HCT116 (cell line): ENCODE measurements around the gene OSBP2. TPM values are rescaled to one million over a fixed set of nuclear protein-coding genes. Genes with fewer than 3 reads are reported as not detected.

Experiments used
- ATAC-seq: fragments of 200-7000 bp; cut with Tn5 transposase; 2 replicates; pipeline ENCODE4 v1.9.1; 2020; ENCODE audit warnings: mild to moderate bottlenecking, moderate library complexity
- BruUV-seq: library from RNA; stranded (reverse); fragments of 400-500 nt; replicated peaks from 2 replicates; lab custom pipeline; 2021; lab: Mats Ljungman, UMichigan
- CTCF ChIA-PET: fragments of 300-600 bp; sonication (Branson Sonifier 250); formaldehyde crosslinking; loops from one replicate; lab custom pipeline; 2021; ENCODE audit warnings: antibody characterized with exemption; lab: Charles Lee
- POLR2A ChIA-PET: fragments of 300-600, 350-600 bp; sonication (Branson Sonifier 250); formaldehyde crosslinking; loops from one replicate; lab custom pipeline; 2021; ENCODE audit warnings: antibody characterized with exemption; lab: Charles Lee
- RAD21 ChIA-PET, 2 experiments: fragments of 300-600 bp; sonication (Branson Sonifier 250); formaldehyde crosslinking; loops; one replicate each; lab custom pipeline; 2023; ENCODE audit warnings: low total read pairs in 2 of 2; ENCODE audit not compliant: uncharacterized antibody in 2 of 2, unreplicated experiment in 2 of 2, low non-redundant PET in 1 of 2; lab: Charles Lee
- DNase-seq: peaks from one replicate; pipeline ENCODE4 v3.0.0-alpha.2; 2010; ENCODE audit warnings: low read depth, low spot score
- H2AFZ ChIP-seq: fragments of 200-600 bp; shearing (Covaris generic), sonication (generic); 2 replicates; pipeline ENCODE4 v1.6.1; 2017; ENCODE audit warnings: low read depth, mixed run types, mixed read lengths, antibody characterized with exemption, low read length; ENCODE audit not compliant: poor library complexity, severe bottlenecking
- H3K27ac ChIP-seq: 2 replicates; pipeline ENCODE4 v1.5.1; 2012; ENCODE audit warnings: low read depth, low read length
- H3K27me3 ChIP-seq: fragments of 200-600 bp; sonication (generic); 2 replicates; pipeline ENCODE4 v1.6.1; 2016; ENCODE audit warnings: mixed run types, low read length, mixed read lengths; ENCODE audit not compliant: insufficient read depth
- H3K36me3 ChIP-seq, 2 experiments: fragments of 200-500 bp in 1 of 2; fragments of 200-600 bp in 1 of 2; sonication (Bioruptor generic) in 1 of 2; sonication (generic) in 1 of 2; 2 replicates each; pipeline versions ENCODE4 v1.5.1 to v1.6.1; 2014 to 2016; ENCODE audit warnings: low read length in 2 of 2, inconsistent platforms in 1 of 2, mixed read lengths in 1 of 2, mixed run types in 1 of 2; ENCODE audit not compliant: insufficient read depth in 2 of 2, control insufficient read depth in 1 of 2
- H3K4me1 ChIP-seq, 2 experiments: fragments of 200-600 bp in 1 of 2; sonication (generic) in 1 of 2; 2 replicates each; pipeline versions ENCODE4 v1.5.1 to v1.6.1; 2012 to 2017; ENCODE audit warnings: low read length in 2 of 2, inconsistent platforms in 1 of 2, mild to moderate bottlenecking in 1 of 2, mixed read lengths in 1 of 2, mixed run types in 1 of 2, moderate library complexity in 1 of 2; ENCODE audit not compliant: insufficient read depth in 2 of 2, control insufficient read depth in 1 of 2
- H3K4me2 ChIP-seq: fragments of 200-600 bp; sonication (generic); 2 replicates; pipeline ENCODE4 v1.6.1; 2017; ENCODE audit warnings: mixed run types, low read length, mixed read lengths
- H3K4me3 ChIP-seq, 2 experiments: fragments of 200-600 bp in 1 of 2; sonication (generic) in 1 of 2; replicated peaks in 1 of 2; 2 replicates each; pipeline ENCODE4 v1.5.1; 2011 to 2016; ENCODE audit warnings: low read length in 2 of 2, control low read depth in 1 of 2, low read depth in 1 of 2, mild to moderate bottlenecking in 1 of 2, mixed read lengths in 1 of 2, mixed run types in 1 of 2
- H3K79me2 ChIP-seq: fragments of 200-600 bp; sonication (generic); 2 replicates; pipeline ENCODE4 v1.6.1; 2017; ENCODE audit warnings: mild to moderate bottlenecking, mixed run types, low read length, moderate library complexity, mixed read lengths; ENCODE audit not compliant: insufficient read depth
- H3K9ac ChIP-seq: fragments of 200-600 bp; sonication (generic); 2 replicates; pipeline ENCODE4 v1.6.1; 2016; ENCODE audit warnings: low read length, mixed read lengths
- H3K9me2 ChIP-seq: fragments of 200-600 bp; sonication (generic), shearing (Covaris generic); 2 replicates; pipeline ENCODE4 v1.6.1; 2017; ENCODE audit warnings: mixed run types, mild to moderate bottlenecking, moderate library complexity; ENCODE audit not compliant: insufficient read depth
- H3K9me3 ChIP-seq, 2 experiments: fragments of 200-500 bp in 1 of 2; fragments of 200-600 bp in 1 of 2; sonication (Bioruptor generic) in 1 of 2; sonication (generic) in 1 of 2; 2 replicates each; pipeline ENCODE4 v1.6.1; 2014 to 2017; ENCODE audit warnings: low read length in 2 of 2, mixed read lengths in 2 of 2, inconsistent platforms in 1 of 2, low read depth in 1 of 2, mild to moderate bottlenecking in 1 of 2, mixed run types in 1 of 2, moderate library complexity in 1 of 2; ENCODE audit not compliant: control insufficient read depth in 1 of 2, insufficient read depth in 1 of 2
- H4K20me1 ChIP-seq: fragments of 200-600 bp; sonication (generic), shearing (Covaris generic); 2 replicates; pipeline ENCODE4 v1.6.1; 2017; ENCODE audit warnings: mixed run types, mild to moderate bottlenecking, moderate library complexity; ENCODE audit not compliant: insufficient read depth
- ATF3 ChIP-seq: IDR thresholded peaks from 2 replicates; pipeline ENCODE4 v1.6.1; 2012
- CEBPB ChIP-seq: IDR thresholded peaks from 2 replicates; pipeline ENCODE4 v1.6.1; 2012; ENCODE audit warnings: low read depth
- CTCF ChIP-seq, 3 experiments: fragments of 200-600 bp in 1 of 3; sonication (generic) in 1 of 3; IDR thresholded peaks in 2 of 3; conservative IDR thresholded peaks in 1 of 3; 2 replicates each; pipeline ENCODE4 v1.5.1; 2012 to 2017; ENCODE audit warnings: low read depth in 2 of 3, low read length in 2 of 3, antibody characterized with exemption in 1 of 3, borderline replicate concordance in 1 of 3, control low read depth in 1 of 3, mild to moderate bottlenecking in 1 of 3, mixed read lengths in 1 of 3, mixed run types in 1 of 3, moderate library complexity in 1 of 3; ENCODE audit not compliant: insufficient read depth in 1 of 3
- EGR1 ChIP-seq: IDR thresholded peaks from 2 replicates; pipeline ENCODE4 v1.6.1; 2012; ENCODE audit warnings: low read depth
- ELF1 ChIP-seq: IDR thresholded peaks from 2 replicates; pipeline ENCODE4 v1.6.1; 2012; ENCODE audit warnings: low read depth, borderline replicate concordance
- EZH2 ChIP-seq: fragments of 200-600 bp; sonication (generic); IDR thresholded peaks from 2 replicates; pipeline ENCODE4 v1.6.1; 2017; ENCODE audit warnings: antibody characterized with exemption, mixed run types
- EZH2phosphoT487 ChIP-seq: fragments of 200-600 bp; IDR thresholded peaks from 2 replicates; pipeline ENCODE4 v1.6.1; 2018; ENCODE audit warnings: antibody characterized with exemption, borderline replicate concordance
- FOSL1 ChIP-seq: IDR thresholded peaks from 2 replicates; pipeline ENCODE4 v1.6.1; 2012; ENCODE audit warnings: low read depth
- MAX ChIP-seq: IDR thresholded peaks from 2 replicates; pipeline ENCODE4 v1.6.1; 2012
- POLR2A ChIP-seq: IDR thresholded peaks from 2 replicates; pipeline ENCODE4 v1.7.0; 2011; ENCODE audit warnings: borderline replicate concordance; ENCODE audit not compliant: insufficient read depth, insufficient read length; ENCODE audit errors: extremely low read depth
- POLR2AphosphoS5 ChIP-seq: IDR thresholded peaks from 2 replicates; pipeline ENCODE4 v1.6.1; 2011; ENCODE audit warnings: mild to moderate bottlenecking, low read depth, low read length, moderate library complexity
- RAD21 ChIP-seq: IDR thresholded peaks from 2 replicates; pipeline ENCODE4 v1.6.1; 2012; ENCODE audit warnings: low read depth, mild to moderate bottlenecking
- REST ChIP-seq: IDR thresholded peaks from 2 replicates; pipeline ENCODE4 v1.6.1; 2012; ENCODE audit warnings: low read depth
- SIN3A ChIP-seq: IDR thresholded peaks from 2 replicates; pipeline ENCODE4 v1.6.1; 2012; ENCODE audit warnings: low read depth
- SP1 ChIP-seq: IDR thresholded peaks from 2 replicates; pipeline ENCODE4 v1.6.1; 2012; ENCODE audit warnings: low read depth
- SRF ChIP-seq: IDR thresholded peaks from 2 replicates; pipeline ENCODE4 v1.6.1; 2012; ENCODE audit warnings: low read depth
- TCF7L2 ChIP-seq: IDR thresholded peaks from 2 replicates; pipeline ENCODE4 v1.7.0; 2011; ENCODE audit warnings: borderline replicate concordance, inconsistent platforms; ENCODE audit not compliant: insufficient read depth, insufficient read length; ENCODE audit errors: extremely low read depth
- YY1 ChIP-seq: IDR thresholded peaks from 2 replicates; pipeline ENCODE4 v1.6.1; 2011; ENCODE audit warnings: low read length, low read depth, moderate library complexity, mild to moderate bottlenecking; ENCODE audit not compliant: insufficient replicate concordance; ENCODE audit errors: extremely low read depth
- ZBTB33 ChIP-seq: IDR thresholded peaks from 2 replicates; pipeline ENCODE4 v1.6.1; 2011; ENCODE audit warnings: mild to moderate bottlenecking, low read length, moderate library complexity; ENCODE audit not compliant: insufficient replicate concordance; ENCODE audit errors: extremely low read depth
- ZFX ChIP-seq: fragments of 450-650 bp; IDR thresholded peaks from 2 replicates; pipeline ENCODE4 v1.6.1; 2017
- intact Hi-C: fragments of 100-400 bp; cut with micrococcal nuclease; formaldehyde crosslinking; loops from 2 replicates; pipeline ENCODE4 v1.10.0; 2022
- total RNA-seq: library from RNA; stranded (reverse); gene quantifications from one replicate; pipeline ENCODE4 v1.2.1, GENCODE V29; 2021; ENCODE audit not compliant: unreplicated experiment

Gene OSBP2
- total RNA-seq, 1 experiment from 2014 or later = 12.9 TPM

GRCh38 chr22:30675436-30675835 lies 19.2 kb upstream of the OSBP2 start:
- no peak for TF ChIP-seq SP1
- no peak for TF ChIP-seq SRF
- TF ChIP-seq ZFX = no peak
- no peak for TF ChIP-seq POLR2AphosphoS5
- TF ChIP-seq EGR1 = no peak
- no peak for TF ChIP-seq YY1
- no peak for TF ChIP-seq ATF3
- TF ChIP-seq CTCF (IDR thresholded peaks at IDR 0.05 in 2 of 3, conservative IDR thresholded peaks at IDR 0.05 in 1 of 3; ENCODE audit: borderline replicate concordance in 1 of 3, insufficient read depth in 1 of 3, low read depth in 2 of 3, low read length in 2 of 3) = no peak
- TF ChIP-seq REST = no peak
- TF ChIP-seq MAX = no peak
- no peak for TF ChIP-seq SIN3A
- no peak for TF ChIP-seq ZBTB33
- TF ChIP-seq EZH2 = no peak
- TF ChIP-seq ELF1 = no peak
- TF ChIP-seq TCF7L2 = no peak
- TF ChIP-seq FOSL1 = no peak
- TF ChIP-seq EZH2phosphoT487 = no peak
- no peak for TF ChIP-seq CEBPB
- no peak for TF ChIP-seq RAD21
- no peak for TF ChIP-seq POLR2A
- POLR2A ChIA-PET = no interaction called here
- no peak overlapping the region for H3K27ac ChIP-seq
- DNase-seq (no peak), ATAC-seq (no peak)
- H3K79me2 ChIP-seq = no peaks in the 10 kb centered on the region
- no peaks in the 10 kb centered on the region; a peak in 1 of 4 replicates for H3K4me1 ChIP-seq
- H3K9ac ChIP-seq = no peak overlapping the region
- no peaks in the 10 kb centered on the region for H4K20me1 ChIP-seq
- BruUV-seq = no TSS peak
- H3K4me3 ChIP-seq = no peak overlapping the region
- intact Hi-C loops = no loop called here
- no peaks in the 10 kb centered on the region for H3K9me3 ChIP-seq
- H3K27me3 ChIP-seq = no peaks in the 10 kb centered on the region
- no peak overlapping the region for H3K4me2 ChIP-seq
- CTCF ChIA-PET = no interaction called here
- RAD21 ChIA-PET = no interaction called here
- no peaks in the 10 kb centered on the region for H3K36me3 ChIP-seq
- no peak overlapping the region for H2AFZ ChIP-seq
- no peaks in the 10 kb centered on the region for H3K9me2 ChIP-seq
